NB4 (cell line): ENCODE results near the gene GALNT10.

Experiments
- POLR2A ChIP-seq: IDR thresholded peaks from 2 replicates; pipeline ENCODE4 v1.6.1; 2011; ENCODE audit warnings: mild to moderate bottlenecking; ENCODE audit not compliant: insufficient read length; ENCODE audit errors: extremely low read depth
- TF ChIP-seq, protein P1 (sequence below): IDR thresholded peaks from one replicate; pipeline ENCODE4 v1.5.1; 2012; ENCODE audit warnings: low read depth, low read length

DNA sequence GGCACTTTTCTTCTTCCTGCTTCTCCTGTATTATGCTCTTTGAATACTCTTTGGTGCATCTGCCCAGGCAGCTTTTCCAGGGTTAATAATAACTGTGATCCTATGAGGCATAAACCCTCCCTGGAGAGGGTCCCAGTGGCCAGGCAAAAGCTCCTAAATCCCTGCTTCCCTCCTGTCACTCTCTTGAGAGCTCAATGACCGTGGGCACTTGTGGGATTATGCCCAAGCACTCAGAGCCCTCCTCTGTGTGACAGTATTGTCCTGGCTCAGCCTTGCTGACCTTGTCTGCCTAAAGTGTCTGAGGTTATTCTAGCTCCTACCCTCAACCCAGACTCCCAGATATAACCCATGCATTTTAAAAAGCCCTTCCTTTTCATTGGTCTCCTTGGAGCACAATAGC is 51.9 kb downstream of the GALNT10 start:
- TF ChIP-seq, protein P1, sequence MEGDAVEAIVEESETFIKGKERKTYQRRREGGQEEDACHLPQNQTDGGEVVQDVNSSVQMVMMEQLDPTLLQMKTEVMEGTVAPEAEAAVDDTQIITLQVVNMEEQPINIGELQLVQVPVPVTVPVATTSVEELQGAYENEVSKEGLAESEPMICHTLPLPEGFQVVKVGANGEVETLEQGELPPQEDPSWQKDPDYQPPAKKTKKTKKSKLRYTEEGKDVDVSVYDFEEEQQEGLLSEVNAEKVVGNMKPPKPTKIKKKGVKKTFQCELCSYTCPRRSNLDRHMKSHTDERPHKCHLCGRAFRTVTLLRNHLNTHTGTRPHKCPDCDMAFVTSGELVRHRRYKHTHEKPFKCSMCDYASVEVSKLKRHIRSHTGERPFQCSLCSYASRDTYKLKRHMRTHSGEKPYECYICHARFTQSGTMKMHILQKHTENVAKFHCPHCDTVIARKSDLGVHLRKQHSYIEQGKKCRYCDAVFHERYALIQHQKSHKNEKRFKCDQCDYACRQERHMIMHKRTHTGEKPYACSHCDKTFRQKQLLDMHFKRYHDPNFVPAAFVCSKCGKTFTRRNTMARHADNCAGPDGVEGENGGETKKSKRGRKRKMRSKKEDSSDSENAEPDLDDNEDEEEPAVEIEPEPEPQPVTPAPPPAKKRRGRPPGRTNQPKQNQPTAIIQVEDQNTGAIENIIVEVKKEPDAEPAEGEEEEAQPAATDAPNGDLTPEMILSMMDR, result no peak
- no peak for TF ChIP-seq POLR2A
